ENCODE measurements around the gene TTLL5. TPM values are rescaled to one million over a fixed set of nuclear protein-coding genes. Genes with fewer than 3 reads are reported as not detected.

TTLL5 gene
- total RNA-seq, 1 donor from 2014 or later, result 26.0 TPM

- H3K36me3 ChIP-seq, result peaks cover 12% of the 10 kb centered on the region
- intact Hi-C loops (cut with DNase I), result no loop called here
- no peaks in the 10 kb centered on the region for H3K27me3 ChIP-seq
- DNase-seq (no peak), ATAC-seq (peak; percentile 77)
- peaks cover 50% of the 10 kb centered on the region for H3K4me1 ChIP-seq
- no peak overlapping the region for H3K4me3 ChIP-seq
- no peaks in the 10 kb centered on the region for H3K9me3 ChIP-seq
- TF ChIP-seq CTCF (IDR thresholded peaks at IDR 0.05), result no peak
- H3K27ac ChIP-seq, result no peak overlapping the region
These were observed 160.9 kb downstream of the TTLL5 start for GRCh38 chr14:75821831-75822521.

- Histone ChIP-seq H3K27ac (no peak overlapping the region), H3K4me3 (no peak overlapping the region), H3K9me3 (no peaks in the 10 kb centered on the region), H3K27me3 (no peaks in the 10 kb centered on the region), H3K36me3 (peaks cover 12% of the 10 kb centered on the region), H3K4me1 (peaks cover 50% of the 10 kb centered on the region)
- DNase-seq (no peak), ATAC-seq (peak; percentile 20)
- no peak for TF ChIP-seq CTCF (IDR thresholded peaks at IDR 0.05)
- intact Hi-C loops (cut with DNase I), result no loop called here
These were observed 161.6 kb downstream of the TTLL5 start for GRCh38 chr14:75822522-75823141.

GRCh38 chr14:75823334-75823733 is 162.3 kb downstream of the TTLL5 start:
- H3K27ac ChIP-seq, result no peak overlapping the region
- H3K27me3 ChIP-seq, result no peaks in the 10 kb centered on the region
- DNase-seq (no peak), ATAC-seq (no peak)
- no peaks in the 10 kb centered on the region for H3K9me3 ChIP-seq
- H3K36me3 ChIP-seq, result peaks cover 12% of the 10 kb centered on the region
- no peak overlapping the region for H3K4me3 ChIP-seq
- intact Hi-C loops (cut with DNase I), result no loop called here
- no peak for TF ChIP-seq CTCF (IDR thresholded peaks at IDR 0.05)
- H3K4me1 ChIP-seq, result peaks cover 50% of the 10 kb centered on the region

- H3K9me3 ChIP-seq, result no peaks in the 10 kb centered on the region
- H3K4me3 ChIP-seq, result no peak overlapping the region
- no peak for TF ChIP-seq CTCF (IDR thresholded peaks at IDR 0.05)
- H3K27ac ChIP-seq, result no peak overlapping the region
- peaks cover 12% of the 10 kb centered on the region for H3K36me3 ChIP-seq
- peaks cover 50% of the 10 kb centered on the region for H3K4me1 ChIP-seq
- DNase-seq (no peak), ATAC-seq (no peak)
- H3K27me3 ChIP-seq, result no peaks in the 10 kb centered on the region
- intact Hi-C loops (cut with DNase I), result no loop called here
These were observed 163.3 kb downstream of the TTLL5 start for GRCh38 chr14:75824318-75824717.

- DNase-seq (no peak), ATAC-seq (no peak)
- no peak for TF ChIP-seq CTCF (IDR thresholded peaks at IDR 0.05)
- Histone ChIP-seq H3K9me3 (no peaks in the 10 kb centered on the region), H3K27me3 (no peaks in the 10 kb centered on the region), H3K4me3 (no peak overlapping the region), H3K36me3 (peaks cover 3% of the 10 kb centered on the region), H3K4me1 (peaks cover 50% of the 10 kb centered on the region), H3K27ac (peak overlapping the region; percentile 72)
- intact Hi-C loops (cut with DNase I), result no loop called here
These were observed 164.1 kb downstream of the TTLL5 start for GRCh38 chr14:75825147-75825592.

Measured in upper lobe of right lung (tissue), 1 donor.